OCI-M2 (cell line): ENCODE data around the gene TMEM82.

Experiments used
- DNase-seq: peaks from one replicate; lab custom pipeline; 2025; ENCODE audit not compliant: unreplicated experiment; lab: John Stamatoyannopoulos, UW

The TMEM82 gene

GRCh38 chr1:15755021-15755645 lies 12.8 kb downstream of the TMEM82 start:
- DNase-seq: no peak

- no peak for DNase-seq
These were observed 13.3 kb downstream of the TMEM82 start for GRCh38 chr1:15755646-15756040.

GRCh38 chr1:15756143-15757015 lies 14.1 kb downstream of the TMEM82 start:
- no peak for DNase-seq

- DNase-seq: no peak
These were observed 14.8 kb downstream of the TMEM82 start for GRCh38 chr1:15757016-15757543.

GRCh38 chr1:15757575-15758342 lies 15.5 kb downstream of the TMEM82 start:
- no peak for DNase-seq

- DNase-seq: no peak
These were observed 16.1 kb downstream of the TMEM82 start, which contains the start of gene FBLIM1 for GRCh38 chr1:15758343-15758931. Gene FBLIM1, plus strand, starts transcription at chr1:15758795. Its CDS starts 6,189 bp downstream, at chr1:15764984.

GRCh38 chr1:15758953-15759661 lies 16.8 kb downstream of the TMEM82 start:
- no peak for DNase-seq

- no peak for DNase-seq
These were observed 18.4 kb downstream of the TMEM82 start for GRCh38 chr1:15760520-15761211.

GRCh38 chr1:15761366-15762128 lies 19.2 kb downstream of the TMEM82 start:
- peak; percentile 36 for DNase-seq

GRCh38 chr1:15762546-15762945 lies 20.2 kb downstream of the TMEM82 start:
- DNase-seq: no peak

GRCh38 chr1:15764269-15764764 lies 22.0 kb downstream of the TMEM82 start:
- DNase-seq: no peak

- no peak for DNase-seq
These were observed 22.6 kb downstream of the TMEM82 start for GRCh38 chr1:15764890-15765289.

GRCh38 chr1:15765495-15766194 lies 23.3 kb downstream of the TMEM82 start:
- DNase-seq: no peak

- DNase-seq: no peak
These were observed 25.6 kb downstream of the TMEM82 start for GRCh38 chr1:15767941-15768340.

- no peak for DNase-seq
These were observed 26.1 kb downstream of the TMEM82 start for GRCh38 chr1:15768388-15768787.

GRCh38 chr1:15770313-15770962 lies 28.1 kb downstream of the TMEM82 start:
- no peak for DNase-seq

- no peak for DNase-seq
These were observed 29.7 kb downstream of the TMEM82 start for GRCh38 chr1:15771836-15772515.
